WI38 (cell line): ENCODE results near the gene FA2H.
"Not testable (repeated sequence)": the region's sequence is repeated elsewhere in the genome, so short reads cannot be mapped to it uniquely, and the experiment has no call there.

ENCODE experiments used
- H3K4me3 ChIP-seq: 2 replicates; pipeline ENCODE4 v1.5.1; 2011; ENCODE audit warnings: low read depth, mild to moderate bottlenecking, control low read depth, low read length
- CTCF ChIP-seq: IDR thresholded peaks from 2 replicates; pipeline ENCODE4 v1.5.1; 2012; ENCODE audit warnings: low read depth, mild to moderate bottlenecking, control low read depth, low read length

FA2H gene

GRCh38 chr16:74769586-74770190 is 4.9 kb downstream of the FA2H start:
- no peak for TF ChIP-seq CTCF
- no peak overlapping the region for H3K4me3 ChIP-seq

- no peak for TF ChIP-seq CTCF
- no peak overlapping the region for H3K4me3 ChIP-seq
Measured at GRCh38 chr16:74768239-74768638, 6.4 kb downstream of the FA2H start.

- H3K4me3 ChIP-seq = no peak overlapping the region
- no peak for TF ChIP-seq CTCF
Measured at GRCh38 chr16:74767749-74768148, 6.9 kb downstream of the FA2H start.

- no peak overlapping the region for H3K4me3 ChIP-seq
- no peak for TF ChIP-seq CTCF
Measured at GRCh38 chr16:74766729-74767128, 7.9 kb downstream of the FA2H start.

- H3K4me3 ChIP-seq = not testable (repeated sequence)
Measured at GRCh38 chr16:74764184-74764583, 10.4 kb downstream of the FA2H start.

- no peak overlapping the region for H3K4me3 ChIP-seq
Measured at GRCh38 chr16:74761665-74762064, 13.0 kb downstream of the FA2H start.

GRCh38 chr16:74760007-74760767 is 14.4 kb downstream of the FA2H start:
- H3K4me3 ChIP-seq = no peak overlapping the region
- TF ChIP-seq CTCF = no peak

More at GRCh38 chr16:74761665-74762064, 13.0 kb downstream of the FA2H start:
- TF ChIP-seq CTCF = no peak
